CD4-positive, alpha-beta T cell (primary cell): ENCODE data around the gene TEX9. TPM values are rescaled to one million over a fixed set of nuclear protein-coding genes. Genes with fewer than 3 reads are reported as not detected.

Experiments used
- ATAC-seq: fragments of 200-7000 bp; cut with Tn5 transposase; one replicate; pipeline ENCODE4 v1.10.0; 2022; ENCODE audit warnings: mild to moderate bottlenecking; ENCODE audit not compliant: poor library complexity
- CTCF ChIA-PET: fragments of 350-600 bp; sonication (Branson Sonifier 250); formaldehyde crosslinking; loops from one replicate; lab custom pipeline; 2021; ENCODE audit warnings: antibody characterized with exemption, inconsistent platforms; lab: Charles Lee
- POLR2A ChIA-PET: fragments of 350-600 bp; sonication (Branson Sonifier 250); formaldehyde crosslinking; loops from one replicate; lab custom pipeline; 2021; ENCODE audit warnings: antibody characterized with exemption, inconsistent platforms; lab: Charles Lee
- DNase-seq, 14 experiments: peaks; one replicate each; pipeline ENCODE4 v3.0.0-alpha.2; 2013 to 2020; ENCODE audit warnings: mixed read lengths in 2 of 14
- H3K27ac ChIP-seq, 2 donors: one replicate each; pipeline versions ENCODE4 v1.5.1 to v1.7.0; 2013; ENCODE audit warnings: low read length in 2 of 2, low read depth in 1 of 2, mild to moderate bottlenecking in 1 of 2
- H3K27me3 ChIP-seq, 2 experiments: 1 replicate in 1 of 2; 2 replicates in 1 of 2; pipeline versions ENCODE4 v1.6.1 to v1.7.0; 2013; ENCODE audit warnings: low read length in 2 of 2, control low read depth in 1 of 2, mild to moderate bottlenecking in 1 of 2, moderate library complexity in 1 of 2; ENCODE audit not compliant: insufficient read depth in 2 of 2, control insufficient read depth in 1 of 2
- H3K36me3 ChIP-seq: one replicate; pipeline ENCODE4 v1.6.1; 2013; ENCODE audit warnings: low read length, control low read depth; ENCODE audit not compliant: insufficient read depth
- H3K4me1 ChIP-seq: one replicate; pipeline ENCODE4 v1.6.1; 2013; ENCODE audit warnings: low read length, control low read depth; ENCODE audit not compliant: insufficient read depth
- H3K4me3 ChIP-seq: one replicate; pipeline ENCODE4 v1.5.1; 2013; ENCODE audit warnings: mild to moderate bottlenecking, low read length, moderate library complexity
- H3K9me3 ChIP-seq, 2 experiments: 1 replicate in 1 of 2; 2 replicates in 1 of 2; pipeline versions ENCODE4 v1.6.1 to v1.7.0; 2013; ENCODE audit warnings: low read length in 2 of 2, mild to moderate bottlenecking in 2 of 2, control low read depth in 1 of 2, moderate library complexity in 1 of 2; ENCODE audit not compliant: control insufficient read depth in 1 of 2, insufficient read depth in 1 of 2
- H3K27ac Mint-ChIP-seq: one replicate; pipeline ENCODE4 v1.8.0; 2020; ENCODE audit warnings: mixed read lengths
- H3K27me3 Mint-ChIP-seq: one replicate; pipeline ENCODE4 v1.8.0; 2021; ENCODE audit warnings: mixed read lengths
- H3K36me3 Mint-ChIP-seq: one replicate; pipeline ENCODE4 v1.8.0; 2021; ENCODE audit warnings: low read depth, mixed read lengths
- H3K4me1 Mint-ChIP-seq: one replicate; pipeline ENCODE4 v1.8.0; 2021; ENCODE audit warnings: low read depth, mixed read lengths
- H3K4me3 Mint-ChIP-seq: one replicate; pipeline ENCODE4 v1.8.0; 2020; ENCODE audit warnings: mild to moderate bottlenecking, mixed read lengths
- H3K9me3 Mint-ChIP-seq: one replicate; pipeline ENCODE4 v1.8.0; 2020; ENCODE audit warnings: mixed read lengths
- CTCF ChIP-seq: fragments of 200-600 bp; IDR thresholded peaks from one replicate; pipeline ENCODE4 v1.8.0; 2022; ENCODE audit warnings: antibody characterized with exemption, mild to moderate bottlenecking
- intact Hi-C, 2 experiments: fragments of 100-400 bp; cut with DNase I in 1 of 2; cut with micrococcal nuclease in 1 of 2; formaldehyde crosslinking; loops; one replicate each; pipeline versions ENCODE4 v1.15.1 to v1.9.0; 2023 to 2025; cut with DNase I, micrococcal nuclease
- total RNA-seq, 174 experiments: library from RNA in 2 of 174; stranded (reverse) in 2 of 174; gene quantifications; one replicate each; pipeline ENCODE4 v1.2.3 and lab custom pipeline; 2021 to 2026

TEX9 gene
- total RNA-seq, 2 experiments from 2014 or later, result 1.3 to 1.6 TPM

DNA sequence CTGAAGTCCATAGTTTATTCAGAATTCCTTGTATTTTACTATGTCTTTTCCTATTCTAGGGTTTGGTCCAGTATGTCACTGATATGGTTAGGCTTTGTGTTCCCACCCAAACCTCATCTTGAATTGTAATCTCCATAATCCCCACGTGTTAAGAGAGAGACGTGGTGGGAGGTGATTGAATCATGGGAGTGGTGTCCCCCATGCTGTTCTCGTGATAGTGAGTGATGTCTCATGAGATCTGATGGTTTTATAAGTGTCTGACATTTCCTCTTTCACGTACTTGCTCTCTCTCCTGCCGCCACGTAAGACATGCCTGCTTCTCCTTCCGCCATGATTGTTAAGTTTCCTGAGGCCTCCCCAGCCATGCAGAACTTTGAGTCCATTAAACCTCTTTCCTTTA lies 6.6 kb upstream of the TEX9 start:
- Mint-ChIP-seq H3K27me3 (no peaks in the 10 kb centered on the region), H3K9me3 (peaks cover 3% of the 10 kb centered on the region), H3K4me1 (no peaks in the 10 kb centered on the region), H3K27ac (no peak overlapping the region), H3K36me3 (no peaks in the 10 kb centered on the region), H3K4me3 (no peak overlapping the region)
- Histone ChIP-seq H3K4me3 (no peak overlapping the region), H3K9me3 (no peaks in the 10 kb centered on the region), H3K36me3 (no peaks in the 10 kb centered on the region), H3K27ac (no peak overlapping the region), H3K4me1 (no peaks in the 10 kb centered on the region), H3K27me3 (peaks cover 2 to 5% of the 10 kb centered on the region in 2 experiments)
- ATAC-seq (no peak), DNase-seq (no peak)
- CTCF ChIA-PET, result no interaction called here
- intact Hi-C loops, result no loop called here
- POLR2A ChIA-PET, result no interaction called here
- no peak for TF ChIP-seq CTCF

- ChIA-PET POLR2A (no interaction called here), CTCF (no interaction called here)
- DNase-seq, result no peak
- peaks cover 3% of the 10 kb centered on the region for H3K9me3 Mint-ChIP-seq
- H3K4me3 Mint-ChIP-seq, result no peak overlapping the region
- ATAC-seq, result no peak
- TF ChIP-seq CTCF, result no peak
- H3K9me3 ChIP-seq, result no peaks in the 10 kb centered on the region
- peaks cover 11% of the 10 kb centered on the region for H3K4me1 ChIP-seq
- no peaks in the 10 kb centered on the region for H3K36me3 ChIP-seq
- H3K4me3 ChIP-seq, result no peak overlapping the region
- no peak overlapping the region for H3K27ac ChIP-seq
- intact Hi-C loops, result no loop called here
- H3K27ac Mint-ChIP-seq, result no peak overlapping the region
- H3K4me1 Mint-ChIP-seq, result peaks cover 14% of the 10 kb centered on the region
- H3K36me3 Mint-ChIP-seq, result no peaks in the 10 kb centered on the region
- peaks cover 10 to 25% of the 10 kb centered on the region in 2 experiments for H3K27me3 ChIP-seq
- peaks cover 21% of the 10 kb centered on the region for H3K27me3 Mint-ChIP-seq
These were observed 3.2 kb upstream of the TEX9 start for GRCh38 chr15:56361987-56362386.

GRCh38 chr15:56366211-56366610 lies 985 bp downstream of the TEX9 start:
- Mint-ChIP-seq H3K4me1 (peaks cover 14% of the 10 kb centered on the region), H3K4me3 (peak overlapping the region; percentile 93), H3K36me3 (no peaks in the 10 kb centered on the region), H3K27me3 (peaks cover 50% of the 10 kb centered on the region), H3K27ac (no peak overlapping the region), H3K9me3 (peaks cover 3% of the 10 kb centered on the region)
- Histone ChIP-seq H3K9me3 (no peaks in the 10 kb centered on the region), H3K36me3 (no peaks in the 10 kb centered on the region), H3K27ac (no peak overlapping the region), H3K4me1 (peaks cover 11% of the 10 kb centered on the region), H3K27me3 (peaks cover 8 to 33% of the 10 kb centered on the region in 2 experiments), H3K4me3 (no peak overlapping the region)
- ChIA-PET POLR2A (no interaction called here), CTCF (no interaction called here)
- DNase-seq (no peak), ATAC-seq (no peak)
- TF ChIP-seq CTCF, result no peak
- intact Hi-C loops, result no loop called here
